Thymus (tissue), 11 donors: ENCODE data around the gene POLR2A. TPM values are rescaled to one million over a fixed set of nuclear protein-coding genes. Genes with fewer than 3 reads are reported as not detected.
"Not testable (repeated sequence)": the region's sequence is repeated elsewhere in the genome, so short reads cannot be mapped to it uniquely, and the experiment has no call there.

Source experiments
- DNase-seq, 9 donors: peaks; one replicate each; pipeline ENCODE4 v3.0.0-alpha.2; 2013; ENCODE audit warnings: low spot score in 9 of 9, low read depth in 6 of 9, missing footprints in 1 of 9
- H3K27ac ChIP-seq, 2 donors: one replicate each; pipeline ENCODE4 v1.5.1; 2013; ENCODE audit warnings: control low read depth in 1 of 2, low read depth in 1 of 2, low read length in 1 of 2, mild to moderate bottlenecking in 1 of 2, moderate library complexity in 1 of 2
- H3K27me3 ChIP-seq, 2 donors: one replicate each; pipeline ENCODE4 v1.5.1; 2013; ENCODE audit warnings: low read length in 1 of 2; ENCODE audit not compliant: control insufficient read depth in 2 of 2, insufficient read depth in 1 of 2
- H3K36me3 ChIP-seq, 2 donors: one replicate each; pipeline ENCODE4 v1.5.1; 2013; ENCODE audit warnings: low read length in 1 of 2, mild to moderate bottlenecking in 1 of 2, moderate library complexity in 1 of 2; ENCODE audit not compliant: control insufficient read depth in 2 of 2, insufficient read depth in 2 of 2
- H3K4me1 ChIP-seq, 2 donors: one replicate each; pipeline ENCODE4 v1.5.1; 2013; ENCODE audit warnings: low read length in 2 of 2; ENCODE audit not compliant: control insufficient read depth in 2 of 2, insufficient read depth in 2 of 2
- H3K4me3 ChIP-seq, 2 donors: one replicate each; pipeline ENCODE4 v1.5.1; 2013; ENCODE audit warnings: low read length in 2 of 2, control low read depth in 1 of 2, mild to moderate bottlenecking in 1 of 2
- H3K9me3 ChIP-seq, 2 donors: one replicate each; pipeline ENCODE4 v1.5.1; 2013; ENCODE audit warnings: low read length in 1 of 2, mild to moderate bottlenecking in 1 of 2; ENCODE audit not compliant: control insufficient read depth in 2 of 2, insufficient read depth in 1 of 2
- WGBS: extraction: QIAGEN DNeasy Blood & Tissue Kit; methylation state at CpG from one replicate; pipeline ENCODE4 v1.1.7; 2013; 5-methylcytosine and 5-hydroxymethylcytosine counted together
- polyA plus RNA-seq: library from polyadenylated mRNA; stranded (reverse); fragments of 200-250 nt; gene quantifications from one replicate; pipeline ENCODE4 v1.2.3, GENCODE V29; 2013
- total RNA-seq: library from RNA; stranded (reverse); fragments of 120-200 nt; gene quantifications from one replicate; pipeline ENCODE4 v1.2.4, GENCODE V29; 2013
- donor health status: healthy.

POLR2A gene
- total and polyA plus RNA-seq, 2 donors = 23.5 to 33.5 TPM

- not testable (repeated sequence) for H3K4me3 ChIP-seq, H3K27me3 ChIP-seq, H3K9me3 ChIP-seq, DNase-seq, H3K36me3 ChIP-seq
- 93% methylated on average over 31 of the region's 31 CpGs for WGBS
- peak overlapping the region; percentile 1 to 98 for H3K27ac ChIP-seq
- peaks cover 29 to 60% of the 10 kb centered on the region in 2 donors for H3K4me1 ChIP-seq
Measured at GRCh38 chr17:7481842-7482741, 2.1 kb upstream of the POLR2A start.

GRCh38 chr17:7482742-7483088 lies 1.5 kb upstream of the POLR2A start:
- not testable (repeated sequence) for H3K9me3 ChIP-seq, DNase-seq, H3K27me3 ChIP-seq
- WGBS = 82% methylated on average over 6 of the region's 6 CpGs
- Histone ChIP-seq H3K4me1 (peaks cover 28 to 55% of the 10 kb centered on the region in 2 donors), H3K27ac (peak overlapping the region; percentile 97 to 98), H3K36me3 (peaks cover 4 to 12% of the 10 kb centered on the region in 2 donors), H3K4me3 (peak overlapping the region; percentile 68 to 78)

GRCh38 chr17:7483255-7484066 lies 705 bp upstream of the POLR2A start:
- WGBS = under 1% methylated on average over 38 of the region's 38 CpGs
- Histone ChIP-seq H3K27me3 (no peaks in the 10 kb centered on the region), H3K4me1 (peaks cover 20 to 48% of the 10 kb centered on the region in 2 donors), H3K27ac (peak overlapping the region; percentile 97 to 98), H3K4me3 (peak overlapping the region; percentile 68 to 78), H3K36me3 (peaks cover 8 to 13% of the 10 kb centered on the region in 2 donors), H3K9me3 (no peaks in the 10 kb centered on the region)
- peak; percentile 89 to 99 (median 97) for DNase-seq

- no peak for DNase-seq
- no peaks in the 10 kb centered on the region for H3K9me3 ChIP-seq
- peaks cover 17 to 45% of the 10 kb centered on the region in 2 donors for H3K4me1 ChIP-seq
- under 1% methylated on average over 19 of the region's 19 CpGs for WGBS
- peak overlapping the region; percentile 97 to 98 for H3K27ac ChIP-seq
- peak overlapping the region; percentile 78 to 84 for H3K4me3 ChIP-seq
- H3K27me3 ChIP-seq = no peaks in the 10 kb centered on the region
- peaks cover 11 to 27% of the 10 kb centered on the region in 2 donors for H3K36me3 ChIP-seq
Measured at GRCh38 chr17:7484919-7485377, 782 bp downstream of the POLR2A start.

- Histone ChIP-seq H3K4me1 (peaks cover 14 to 35% of the 10 kb centered on the region in 2 donors), H3K4me3 (peak overlapping the region; percentile 78 to 84), H3K27me3 (no peaks in the 10 kb centered on the region), H3K27ac (peak overlapping the region in 1 of 2 donors; percentile 39), H3K36me3 (peaks cover 11 to 39% of the 10 kb centered on the region in 2 donors), H3K9me3 (no peaks in the 10 kb centered on the region)
- no peak for DNase-seq
- 74% methylated on average over 3 of the region's 3 CpGs for WGBS
Measured at GRCh38 chr17:7486181-7486580, 2.0 kb downstream of the POLR2A start.

GRCh38 chr17:7490144-7490543 lies 6.0 kb downstream of the POLR2A start:
- Histone ChIP-seq H3K4me1 (peaks cover 14 to 20% of the 10 kb centered on the region in 2 donors), H3K36me3 (peaks cover 21 to 61% of the 10 kb centered on the region in 2 donors), H3K4me3 (no peak overlapping the region), H3K27ac (no peak overlapping the region), H3K27me3 (no peaks in the 10 kb centered on the region), H3K9me3 (no peaks in the 10 kb centered on the region)
- 91% methylated on average over 8 of the region's 8 CpGs for WGBS
- no peak for DNase-seq

- H3K27ac ChIP-seq = no peak overlapping the region
- no peak overlapping the region for H3K4me3 ChIP-seq
- peaks cover 6 to 9% of the 10 kb centered on the region in 2 donors for H3K4me1 ChIP-seq
- WGBS = 100% methylated on average over 1 of the region's 1 CpG
- no peaks in the 10 kb centered on the region for H3K9me3 ChIP-seq
- peaks cover 34 to 67% of the 10 kb centered on the region in 2 donors for H3K36me3 ChIP-seq
- H3K27me3 ChIP-seq = no peaks in the 10 kb centered on the region
- DNase-seq = no peak
Measured at GRCh38 chr17:7491583-7491982, 7.4 kb downstream of the POLR2A start.

GRCh38 chr17:7493941-7494340 lies 9.8 kb downstream of the POLR2A start:
- WGBS = over 99% methylated on average over 3 of the region's 3 CpGs
- H3K4me1 ChIP-seq = peaks cover 0 to 5% of the 10 kb centered on the region in 2 donors
- peaks cover 49 to 79% of the 10 kb centered on the region in 2 donors for H3K36me3 ChIP-seq
- DNase-seq = no peak
- H3K9me3 ChIP-seq = no peaks in the 10 kb centered on the region
- no peak overlapping the region for H3K27ac ChIP-seq
- no peaks in the 10 kb centered on the region for H3K27me3 ChIP-seq
- no peak overlapping the region for H3K4me3 ChIP-seq
